T-helper 22 cell (primary cell): ENCODE results near the gene SBNO2.

Experiments
- DNase-seq: peaks from one replicate; pipeline ENCODE4 v3.0.0-alpha.2; 2020; ENCODE audit warnings: low read depth

SBNO2 gene

DNA sequence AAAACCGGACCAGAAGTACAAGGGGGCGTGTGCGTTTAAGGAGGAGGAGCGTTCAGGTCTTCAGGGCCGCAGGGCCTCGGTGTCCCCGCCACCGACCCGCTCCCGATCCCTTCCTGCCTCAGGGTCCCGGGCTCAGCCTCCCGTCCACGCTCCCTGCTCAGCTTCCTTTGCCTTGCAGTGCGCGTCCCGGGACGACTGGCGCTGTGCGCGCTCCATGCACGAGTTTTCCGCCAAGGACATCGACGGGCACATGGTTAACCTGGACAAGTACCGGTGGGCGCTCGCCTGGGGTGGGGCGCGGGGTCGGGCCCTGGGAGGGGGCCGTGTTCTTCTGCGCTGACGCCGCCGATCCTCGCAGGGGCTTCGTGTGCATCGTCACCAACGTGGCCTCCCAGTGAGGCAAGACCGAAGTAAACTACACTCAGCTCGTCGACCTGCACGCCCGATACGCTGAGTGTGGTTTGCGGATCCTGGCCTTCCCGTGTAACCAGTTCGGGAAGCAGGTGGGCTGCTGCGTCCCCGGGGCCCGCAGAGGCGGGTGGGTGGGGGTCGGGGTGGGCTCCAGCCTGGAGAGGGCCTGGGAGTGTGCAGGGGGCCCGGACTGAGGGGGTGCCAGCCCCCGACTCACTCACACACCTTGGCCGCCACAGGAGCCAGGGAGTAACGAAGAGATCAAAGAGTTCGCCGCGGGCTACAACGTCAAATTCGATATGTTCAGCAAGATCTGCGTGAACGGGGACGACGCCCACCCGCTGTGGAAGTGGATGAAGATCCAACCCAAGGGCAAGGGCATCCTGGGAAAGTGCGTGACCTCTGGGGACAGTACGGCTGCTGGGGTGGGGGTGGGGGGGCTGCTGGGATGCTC lies 68.8 kb downstream of the SBNO2 start:
- DNase-seq, result no peak

DNA sequence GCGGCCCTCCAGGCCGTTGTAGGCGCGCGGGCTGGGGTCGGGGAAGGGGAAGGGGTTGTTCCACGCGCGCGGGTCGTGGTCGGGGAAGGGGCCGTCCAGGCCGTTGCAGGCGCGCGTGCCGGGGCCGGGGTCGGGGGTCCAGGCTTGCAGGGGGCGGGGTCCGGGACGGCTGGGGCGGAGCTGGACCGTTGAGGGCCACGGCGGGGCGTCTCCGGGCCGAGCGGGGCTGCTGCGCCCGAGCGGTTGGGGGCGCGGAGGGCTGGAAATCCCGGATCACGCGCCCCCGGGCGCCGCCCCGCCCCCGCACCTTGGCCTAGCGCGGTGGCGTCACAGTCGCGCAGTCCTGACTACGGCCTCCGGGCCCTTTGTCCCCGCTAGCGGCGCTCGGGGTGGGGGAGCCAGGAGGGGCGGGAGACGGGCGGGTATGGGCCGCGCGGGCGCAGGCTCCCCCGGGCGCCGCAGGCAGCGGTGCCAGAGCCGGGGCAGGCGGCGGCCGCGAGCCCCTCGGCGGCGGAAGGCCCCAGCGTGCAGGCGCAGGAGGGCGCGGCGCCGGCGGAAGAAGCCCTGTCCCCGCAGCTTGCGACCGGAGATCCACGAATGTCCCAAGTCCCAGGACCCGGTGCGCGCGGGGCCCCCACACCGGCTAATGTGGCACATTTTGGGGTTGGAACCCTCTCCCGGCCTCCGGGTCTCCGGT lies 69.6 kb downstream of the SBNO2 start:
- peak; percentile 71 for DNase-seq

DNA sequence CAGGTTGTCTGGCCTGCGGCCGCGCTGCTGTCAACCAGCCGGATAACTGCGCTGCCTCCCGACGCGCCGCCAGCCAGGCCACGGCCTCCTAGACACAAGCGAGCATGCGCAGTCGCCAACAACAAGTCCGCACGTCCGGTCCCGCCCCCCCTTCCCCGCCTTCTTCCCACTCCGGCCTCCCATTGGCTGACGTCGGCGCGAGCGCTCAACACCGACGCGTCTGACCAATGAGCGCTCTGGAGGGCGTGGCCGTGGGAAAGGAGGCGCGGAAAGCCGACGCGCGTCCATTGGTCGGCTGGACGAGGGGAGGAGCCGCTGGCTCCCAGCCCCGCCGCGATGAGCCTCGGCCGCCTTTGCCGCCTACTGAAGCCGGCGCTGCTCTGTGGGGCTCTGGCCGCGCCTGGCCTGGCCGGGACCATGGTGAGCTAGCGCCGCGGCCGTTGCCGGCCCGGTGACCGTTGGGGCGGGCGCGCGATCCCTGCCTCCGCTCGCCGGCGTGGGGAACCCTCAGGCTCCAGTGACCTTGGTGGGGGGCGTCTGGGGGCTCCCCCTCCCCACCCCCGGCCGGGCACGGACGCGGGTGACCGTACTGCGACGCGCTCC lies 70.3 kb downstream of the SBNO2 start, which contains the start of gene GPX4:
Gene GPX4 (plus strand): TSS at position 287 of the 603 bp plus-strand sequence. CDS start 50 bp downstream, at position 337.
- DNase-seq, result peak; percentile 98

DNA sequence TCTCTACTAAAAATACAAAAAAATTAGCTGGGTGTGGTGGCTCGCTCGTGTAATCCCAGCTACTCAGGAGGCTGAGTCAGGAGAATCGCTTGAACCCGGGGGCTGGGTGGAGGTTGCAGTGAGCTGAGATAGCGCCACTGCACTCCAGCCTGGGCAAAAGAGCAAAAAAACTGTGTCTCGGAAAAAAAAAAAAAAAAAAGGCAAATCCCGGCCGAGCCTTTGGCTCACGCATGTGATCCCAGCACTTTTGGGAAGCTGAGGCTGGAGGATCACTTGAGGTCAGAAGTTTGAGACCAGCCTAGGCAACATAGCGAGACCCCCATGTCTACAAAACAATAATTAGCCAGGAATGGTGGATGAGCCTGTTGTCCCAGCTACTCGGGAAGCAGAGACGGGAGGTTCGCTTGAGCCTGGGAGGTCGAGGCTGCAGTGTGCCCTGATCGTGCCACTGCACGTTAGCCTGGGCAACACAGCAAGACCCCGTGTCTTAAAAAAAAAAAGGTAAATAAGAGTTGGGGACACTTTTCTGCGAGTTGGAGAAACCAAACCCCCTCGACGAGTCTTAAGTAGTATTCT lies 70.8 kb downstream of the SBNO2 start:
- DNase-seq, result no peak

DNA sequence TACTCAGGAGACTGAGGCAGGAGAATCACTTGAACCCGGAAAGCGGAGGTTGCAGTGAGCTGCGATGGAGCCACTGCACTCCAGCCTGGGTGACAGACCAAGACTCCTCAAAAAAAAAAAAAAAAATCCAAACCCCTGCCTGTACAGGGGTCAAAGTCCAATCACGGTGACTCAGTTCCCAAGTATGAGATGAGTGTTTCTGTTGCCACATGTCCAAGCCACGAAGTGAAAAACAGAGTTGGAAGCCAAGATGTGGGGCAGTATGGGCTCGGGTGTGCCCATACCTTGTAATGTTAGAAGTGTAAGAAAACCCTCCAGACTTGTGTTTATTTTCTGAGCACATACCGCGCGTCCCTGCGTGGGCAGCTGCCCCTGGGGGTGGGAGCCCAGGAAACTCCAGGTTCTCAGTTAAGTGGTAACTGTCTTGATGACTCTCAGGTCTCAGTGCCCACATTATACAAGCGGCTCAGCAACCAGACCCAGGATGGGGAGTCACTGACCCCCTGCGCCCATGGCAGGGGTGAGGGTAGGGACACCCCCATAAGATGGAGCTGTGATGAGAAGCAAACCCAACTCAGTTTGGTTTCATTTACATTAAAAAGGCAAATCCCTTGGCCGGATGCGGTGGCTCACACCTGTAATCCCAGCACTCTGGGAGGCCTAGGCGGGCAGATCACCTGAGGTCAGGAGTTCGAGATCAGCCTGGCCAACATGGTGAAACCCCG lies 71.5 kb downstream of the SBNO2 start:
- no peak for DNase-seq

DNA sequence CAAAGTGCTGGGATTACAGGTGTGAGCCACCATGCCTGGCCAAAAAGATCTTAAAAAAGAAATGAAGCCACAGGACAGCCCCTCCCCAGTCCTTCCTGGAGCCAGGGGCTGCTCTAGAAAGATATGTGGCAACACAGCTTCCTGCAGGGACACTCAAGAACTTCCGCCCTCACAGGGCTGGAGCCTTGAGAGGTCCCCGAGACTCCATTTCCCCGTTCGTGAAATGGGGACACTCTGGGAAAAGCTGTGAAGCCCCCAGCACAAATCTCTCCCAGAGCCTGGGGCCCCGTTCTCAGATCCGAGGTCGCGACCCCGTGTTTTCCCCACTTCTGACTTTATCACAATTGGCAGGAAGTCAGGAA lies 72.8 kb downstream of the SBNO2 start:
- no peak for DNase-seq

DNA sequence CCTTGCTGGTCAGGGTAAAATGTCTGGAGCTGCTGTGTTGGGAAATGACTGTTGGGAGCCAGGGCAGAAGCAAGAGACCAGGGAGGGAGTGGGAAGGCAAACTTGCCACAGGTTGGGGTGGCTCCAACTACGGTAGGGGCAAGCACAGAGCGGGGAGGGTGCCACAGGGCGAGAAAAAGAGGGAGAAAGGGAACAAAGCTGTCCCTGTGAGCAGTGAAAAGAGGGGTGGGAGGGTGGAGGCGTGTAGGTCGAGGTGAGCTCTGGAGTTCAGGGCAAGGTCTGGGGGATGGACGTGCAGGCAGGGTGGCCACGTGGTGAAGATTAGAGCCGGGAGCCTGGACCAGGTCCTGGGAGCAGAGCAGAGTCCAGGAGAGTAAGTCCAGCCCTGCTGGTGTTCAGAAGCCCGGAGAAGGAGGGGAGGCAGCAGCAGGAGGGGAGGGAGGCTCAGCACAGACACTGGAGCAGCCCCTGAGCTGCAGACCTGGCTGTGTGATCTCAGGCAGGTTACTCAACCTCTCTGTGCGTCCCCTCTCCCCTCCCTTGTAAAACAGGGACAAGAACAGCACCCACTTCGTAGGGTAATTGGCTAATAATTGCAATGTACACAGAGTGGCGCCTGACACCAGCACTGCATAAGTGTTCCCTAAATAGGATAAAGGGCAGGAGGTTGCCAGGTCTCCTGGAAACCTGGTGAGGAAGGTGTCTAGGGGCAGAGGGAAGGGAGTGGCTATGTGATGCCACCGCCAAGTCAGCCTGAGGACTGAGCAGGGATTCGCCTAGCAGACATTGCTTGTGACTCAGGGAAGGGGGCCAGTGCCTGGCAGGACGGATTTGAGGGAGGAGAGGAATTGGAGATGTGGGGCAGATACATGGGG lies 75.7 kb downstream of the SBNO2 start:
- no peak for DNase-seq

DNA sequence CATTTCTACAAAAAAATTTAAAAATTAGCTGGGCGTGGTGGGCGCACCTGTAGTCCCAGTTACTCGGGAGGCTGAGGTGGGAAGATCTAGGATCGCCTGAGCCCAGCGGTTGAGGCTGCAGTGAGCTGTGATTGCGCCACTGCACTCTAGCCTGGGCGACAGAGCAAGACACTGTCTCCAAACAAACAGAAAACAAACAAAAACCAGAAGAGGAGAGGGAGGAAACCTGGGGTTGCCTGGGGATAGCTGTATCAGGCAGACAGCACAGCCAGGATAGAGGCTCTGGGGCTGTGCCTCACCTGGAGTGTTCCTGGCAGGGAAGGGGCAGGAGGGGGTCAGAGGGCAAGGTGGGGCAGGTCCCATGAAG lies 76.3 kb downstream of the SBNO2 start:
- no peak for DNase-seq

DNA sequence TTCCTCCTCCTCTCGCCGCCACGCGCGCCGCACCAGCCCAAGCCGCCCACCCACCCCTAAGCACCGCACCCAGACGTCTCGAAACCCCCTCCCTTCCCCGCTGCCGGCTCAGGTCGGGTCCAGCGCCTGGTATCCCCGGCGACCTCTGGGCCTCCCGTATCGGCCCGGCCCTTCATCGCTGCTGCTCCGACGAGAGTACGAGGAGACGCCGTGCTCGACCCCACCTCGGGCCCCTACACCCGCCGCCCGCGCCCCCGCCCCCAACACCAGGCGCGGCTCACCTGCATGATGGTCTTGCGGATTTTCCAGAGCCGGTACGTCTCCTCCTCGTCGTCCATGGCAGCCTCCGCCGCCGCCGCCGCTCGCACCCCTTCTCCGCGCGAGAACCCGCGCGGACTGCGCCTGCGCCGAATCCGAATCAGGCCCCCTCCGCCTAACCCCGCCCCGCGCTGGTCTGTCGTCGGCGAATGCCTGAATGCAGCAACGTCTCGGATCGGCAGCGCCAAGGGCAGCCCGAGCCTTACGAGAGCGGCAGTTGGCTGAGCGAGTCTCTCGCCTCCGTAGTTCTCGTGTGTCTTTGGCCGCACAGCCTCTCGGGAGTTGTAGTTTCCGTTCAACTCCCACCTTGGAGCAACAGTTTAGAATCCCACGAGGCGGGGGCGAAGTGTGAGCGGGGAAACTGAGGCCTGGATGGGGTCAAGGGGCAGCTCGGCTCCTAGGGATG lies 78.9 kb downstream of the SBNO2 start, which contains the start of gene POLR2E:
Gene POLR2E (minus strand): TSS at position 398 of the 724 bp plus-strand sequence. CDS start 60 bp downstream, at position 338.
- DNase-seq, result peak; percentile 97

DNA sequence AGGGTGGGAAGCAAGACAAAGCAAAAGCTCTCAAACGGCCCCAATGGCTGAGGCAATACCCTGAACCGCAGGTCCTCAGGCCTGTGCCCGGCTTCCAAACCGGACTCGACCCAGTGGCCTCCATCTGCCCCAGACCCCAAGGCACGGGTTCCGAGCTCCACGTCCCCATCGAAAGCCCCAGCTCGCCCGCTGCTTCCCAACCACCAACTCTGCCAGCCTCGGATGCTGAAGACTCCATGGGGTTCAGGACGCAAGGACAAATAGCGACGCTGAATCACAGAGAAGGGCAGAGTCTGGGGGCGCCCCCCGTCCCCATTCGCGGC lies 79.5 kb downstream of the SBNO2 start:
- DNase-seq, result no peak

DNA sequence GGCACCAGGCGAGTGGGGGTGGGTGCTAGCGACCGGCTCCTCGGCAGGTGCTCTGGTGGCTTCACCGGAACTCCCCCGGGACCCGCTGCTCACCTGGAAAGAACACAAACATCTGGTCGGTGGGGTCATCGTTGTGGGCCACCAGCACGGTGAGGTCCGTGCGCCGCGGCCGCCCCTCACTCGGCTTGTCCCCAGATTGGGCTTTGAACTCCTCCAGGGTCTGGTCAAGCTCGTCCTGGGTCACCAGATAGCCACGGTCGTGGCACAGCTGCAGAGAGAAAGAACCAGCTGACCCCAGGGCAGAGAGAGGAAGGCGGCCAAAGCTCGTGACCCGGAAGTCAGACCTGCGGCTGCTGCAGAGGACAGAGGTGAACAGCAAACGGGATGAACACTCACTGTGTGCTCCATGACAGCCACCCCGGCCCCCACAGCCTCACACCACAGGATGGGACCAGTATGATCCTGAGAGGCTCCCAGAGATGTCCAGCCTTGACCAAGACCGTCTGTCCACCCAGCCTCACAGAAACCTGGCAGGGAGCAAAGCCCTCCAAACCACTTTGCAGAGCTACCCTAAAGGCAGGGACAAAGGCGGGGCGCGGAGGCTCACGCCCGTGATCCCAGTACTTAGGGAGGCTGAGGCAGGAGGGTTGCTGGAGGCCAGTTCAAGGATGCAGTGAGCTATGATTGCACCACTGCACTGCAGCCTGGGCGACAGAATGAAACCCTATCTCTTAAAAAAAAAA lies 80.1 kb downstream of the SBNO2 start:
- DNase-seq, result no peak

DNA sequence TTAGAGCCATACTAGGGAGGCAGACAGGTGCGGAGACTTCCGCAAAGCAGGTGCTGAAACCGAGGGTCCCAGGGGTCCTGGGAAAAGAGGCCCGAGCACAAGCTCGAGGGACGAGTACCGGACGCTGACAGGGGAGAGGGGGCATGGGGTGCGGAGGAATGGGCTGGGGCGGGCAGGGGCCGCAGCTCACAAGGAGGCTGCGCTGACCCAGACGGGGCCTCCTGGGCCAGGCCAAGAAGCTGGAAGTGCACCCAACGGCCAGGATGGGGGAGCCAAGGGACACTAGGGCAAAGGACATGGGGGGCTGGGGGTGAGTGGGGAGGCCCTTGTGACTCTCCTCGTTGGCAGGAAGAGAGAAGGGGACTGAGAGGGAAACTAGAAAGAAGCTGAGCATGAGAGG lies 80.7 kb downstream of the SBNO2 start:
- DNase-seq, result no peak

DNA sequence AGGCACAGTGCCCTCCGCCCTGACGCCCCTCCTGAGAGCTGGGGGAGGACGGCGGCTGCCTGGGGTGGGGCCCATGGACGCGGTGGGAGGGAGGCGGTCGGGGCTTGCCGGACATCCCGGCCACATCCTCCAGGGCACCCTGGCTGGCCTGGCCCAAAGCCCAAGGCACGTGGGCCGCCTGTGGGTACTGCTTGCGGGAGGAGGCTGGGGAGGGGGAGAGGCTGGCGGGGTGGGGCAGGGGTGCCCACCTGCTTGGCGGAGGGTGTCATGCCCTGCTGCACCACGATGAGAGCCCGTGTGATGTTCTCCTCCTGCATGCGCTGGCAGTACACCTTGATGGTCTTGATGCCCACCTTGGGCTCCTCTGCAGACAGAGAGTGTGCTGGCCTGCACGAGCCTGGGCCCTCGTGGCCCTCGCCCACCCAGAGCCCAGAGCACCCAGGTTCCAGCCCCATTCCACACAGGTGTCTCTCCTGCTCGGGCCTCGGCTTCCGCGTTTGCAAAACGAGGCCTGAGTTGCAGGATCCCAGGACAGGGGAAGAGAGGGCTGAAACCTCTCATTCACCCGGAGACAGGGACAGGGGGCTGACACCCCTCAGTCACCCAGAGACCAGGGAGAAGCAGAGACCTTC lies 82.4 kb downstream of the SBNO2 start:
- DNase-seq, result no peak

DNA sequence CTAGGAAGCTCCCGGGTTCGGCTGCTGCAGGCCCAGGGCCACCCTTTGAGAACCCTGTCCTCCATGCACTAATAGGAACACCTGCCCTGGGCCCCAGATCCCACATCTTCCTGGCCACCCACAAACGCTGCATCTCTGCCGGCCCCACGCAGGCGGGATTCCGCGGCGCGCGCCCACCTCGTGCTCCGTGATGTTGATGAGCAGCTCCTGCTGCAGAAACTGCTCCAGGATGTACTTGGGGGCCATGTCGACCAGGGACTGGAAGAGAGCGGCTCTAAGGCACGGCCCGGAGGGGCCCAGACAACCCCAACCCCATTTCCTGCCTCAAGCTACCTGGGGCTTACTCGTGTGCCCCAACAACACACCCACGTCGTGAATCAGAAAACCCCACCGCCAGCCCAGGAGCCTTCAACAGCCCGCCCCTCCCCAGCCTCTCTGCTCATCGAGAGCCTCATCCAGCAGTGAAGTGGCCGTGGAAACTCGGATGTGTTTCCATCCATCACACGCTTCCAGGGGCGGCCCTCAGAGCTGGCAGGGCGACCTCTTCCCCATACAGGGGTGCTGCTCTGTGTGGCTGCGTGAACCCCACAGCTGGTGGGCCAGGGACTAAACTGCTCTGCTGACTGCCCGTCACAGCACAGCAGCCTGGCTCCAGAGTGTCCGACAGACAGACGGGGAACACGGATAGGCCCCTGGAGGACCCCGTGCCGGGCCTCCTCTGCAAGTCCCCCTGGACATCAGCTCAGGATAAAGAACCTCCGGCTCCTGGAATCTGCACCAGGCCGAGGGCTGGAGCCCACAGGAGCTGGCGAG lies 83.1 kb downstream of the SBNO2 start:
- DNase-seq, result no peak

DNA sequence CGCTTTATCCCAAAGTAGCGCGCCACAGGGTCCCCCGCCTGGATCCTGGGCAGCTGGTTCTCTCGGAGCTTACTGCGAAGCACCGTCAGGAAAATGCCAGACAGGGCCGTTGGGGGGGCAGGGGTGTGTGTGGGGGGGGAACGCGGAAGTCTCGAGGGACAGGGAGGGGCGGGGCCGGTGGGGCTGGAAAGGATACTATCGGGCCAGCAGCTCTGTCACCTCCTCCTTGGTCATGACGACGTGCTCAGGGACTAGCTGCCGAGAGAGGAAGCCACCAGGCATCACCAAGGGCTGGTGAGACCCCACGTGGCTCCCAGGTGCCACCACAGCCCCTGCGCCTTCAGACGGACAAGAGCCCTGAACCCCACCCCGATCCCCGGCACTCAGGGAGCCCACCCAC lies 84.2 kb downstream of the SBNO2 start:
- no peak for DNase-seq

DNA sequence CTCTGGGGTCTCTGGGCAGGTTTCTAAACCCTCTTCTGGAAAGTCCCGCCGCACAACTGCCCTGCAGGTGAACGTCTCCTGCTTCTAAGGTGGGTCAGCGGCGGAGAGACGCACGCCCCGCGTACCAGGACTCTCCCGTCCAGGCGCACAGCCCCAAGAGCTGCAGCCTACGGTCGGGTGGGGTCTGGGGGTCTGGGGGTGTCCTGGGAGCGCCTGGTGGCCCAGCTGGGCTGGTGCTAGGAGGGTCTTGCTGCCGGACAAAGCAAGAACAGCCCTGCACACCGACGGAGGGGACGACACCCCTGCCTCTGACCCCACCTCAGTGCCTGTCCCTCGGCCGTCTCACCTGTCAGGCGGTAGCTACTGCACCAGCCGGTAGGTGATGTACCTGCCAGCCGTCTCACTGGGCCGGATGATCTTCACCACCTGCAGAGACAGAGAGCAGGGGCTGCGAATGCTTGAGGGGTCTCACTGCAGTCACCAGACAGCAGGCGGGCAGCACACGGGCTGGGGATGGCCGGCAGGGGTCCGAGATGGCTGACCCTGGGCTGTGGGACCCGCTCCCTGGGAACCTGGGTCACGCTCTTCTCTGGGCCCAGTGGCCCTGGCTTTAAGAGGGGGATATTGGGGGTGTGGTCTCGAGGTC lies 84.8 kb downstream of the SBNO2 start:
- DNase-seq, result no peak

DNA sequence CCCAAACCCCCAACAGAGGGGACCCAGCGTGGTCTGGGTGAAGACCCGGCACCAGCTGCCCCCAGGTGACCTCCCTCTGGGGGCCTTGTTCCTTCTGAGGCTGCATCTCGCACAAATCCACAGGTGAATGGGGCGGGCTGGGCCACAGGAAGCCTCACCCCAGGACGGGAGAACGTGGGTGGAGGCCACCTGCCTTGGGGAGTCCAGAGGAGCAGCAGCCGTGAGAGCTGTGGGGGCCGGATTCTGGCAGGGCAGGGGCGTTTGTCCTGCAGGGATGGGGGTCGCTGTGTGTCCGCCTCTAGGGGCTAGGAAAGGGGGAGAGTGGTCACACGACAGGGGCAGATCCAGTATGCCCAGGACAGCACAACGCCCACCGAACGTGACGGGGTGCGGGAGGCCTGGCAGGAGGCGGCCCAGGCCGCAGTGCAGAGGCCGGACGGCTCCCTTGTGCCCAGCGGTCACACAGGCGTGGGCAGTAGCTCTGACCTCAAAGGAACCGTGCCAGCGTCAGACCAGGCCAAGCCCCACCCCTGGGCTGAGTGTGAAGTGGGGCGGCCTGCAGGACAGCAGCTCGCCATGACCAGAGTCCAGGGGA lies 85.6 kb downstream of the SBNO2 start:
- DNase-seq, result no peak
